ENCODE data around the gene MYCN. TPM values are rescaled to one million over a fixed set of nuclear protein-coding genes. Genes with fewer than 3 reads are reported as not detected.
A peak's percentile ranks its signal among the peaks of the same experiment; 100 is the strongest.

The MYCN gene
- total and polyA plus RNA-seq, 2 of the 8 experiments (the other 6 are each of a cell fraction or from before 2014, with no cell fraction given), result 87.8 to 137 TPM

- no peaks in the 10 kb centered on the region; the same call in 1 of the 2 replicates for H3K79me1 ChIP-seq (ENCODE audit: low read depth, low read length)
- no peak overlapping the region for H3K14ac ChIP-seq (ENCODE audit: insufficient read length)
- no peak overlapping the region for H4K5ac ChIP-seq (ENCODE audit: insufficient read length, low read depth, low read length)
- 0 out of 2 replicates have a peak overlapping the region, but pooled peaks have one; percentile 1 for H2BK5ac ChIP-seq (ENCODE audit: low read depth, low read length)
- H3K56ac ChIP-seq (replicated peaks; ENCODE audit: insufficient read length, low read depth, low read length), result no peak overlapping the region
- no peak overlapping the region for H3K4me3 ChIP-seq (ENCODE audit: extremely low read depth in 1 of 4, insufficient read depth in 2 of 4, low read depth in 3 of 4, low read length in 4 of 4)
- H4K8ac ChIP-seq (ENCODE audit: extremely low read depth, insufficient read depth, low read length), result no peak overlapping the region
- H3K4ac ChIP-seq (replicated peaks; ENCODE audit: insufficient read length, low read depth, low read length), result peak overlapping the region; percentile 13
- H2BK120ac ChIP-seq (replicated peaks; ENCODE audit: low read depth, low read length), result no peak overlapping the region
- WGBS, 2 experiments (ENCODE audit: extremely low coverage in 1 of 2, insufficient coverage in 1 of 2, insufficient read length in 1 of 2, insufficient replicate concordance in 2 of 2, low coverage in 1 of 2, low lambda C conversion rate in 2 of 2, missing lambda C conversion rate in 1 of 2), result 84% methylated on average over 6 of the region's 6 CpGs; no CpG with 5 or more reads in 1 of the 2 experiments
- no peaks in the 10 kb centered on the region for H3K36me3 ChIP-seq (ENCODE audit: control insufficient read depth in 2 of 4, insufficient read depth in 4 of 4, low read length in 3 of 4)
- FAIRE-seq (no peak), DNase-seq (ENCODE audit: low read depth in 1 of 2, low spot score in 2 of 2) (no peak)
- H3K27me3 ChIP-seq (replicated peaks in 1 of 4; ENCODE audit: control insufficient read depth in 3 of 4, extremely low read depth in 1 of 4, insufficient read depth in 3 of 4, low read length in 3 of 4), result no peaks in the 10 kb centered on the region
- peak overlapping the region; percentile 95 for H2BK20ac ChIP-seq (ENCODE audit: low read length)
- no peak overlapping the region for H3K9ac ChIP-seq (replicated peaks in 1 of 4; ENCODE audit: extremely low read depth in 1 of 4, low read depth in 3 of 4, low read length in 3 of 4)
- no peak overlapping the region for H3K4me2 ChIP-seq (ENCODE audit: insufficient read depth in 1 of 2, low read depth in 2 of 2, low read length in 2 of 2)
- H4K91ac ChIP-seq (replicated peaks; ENCODE audit: insufficient read length, low read length), result no peak overlapping the region
- peak overlapping the region; percentile 50; the same call in 1 of the 2 replicates for H2BK12ac ChIP-seq (ENCODE audit: low read depth, low read length)
- CTCF ChIA-PET (ENCODE audit: partially characterized antibody), result interaction anchor here (1.1 to 7.1 kb wide), 5 partner anchors 11 to 264 kb away, joined by 3 to 54 read pairs (median 5); partner anchors contain the start of gene MYCN
- H2BK15ac ChIP-seq (ENCODE audit: low read length), result 0 out of 2 replicates have a peak overlapping the region, but pooled peaks have one; percentile 29
- no peaks in the 10 kb centered on the region for H3K9me3 ChIP-seq (ENCODE audit: insufficient read depth in 2 of 2, low read depth in 1 of 2, low read length in 1 of 2)
- H3K18ac ChIP-seq (ENCODE audit: extremely low read depth, low read length), result no peak overlapping the region
- H3K27ac ChIP-seq (ENCODE audit: low read depth, low read length), result no peak overlapping the region
- POLR2A ChIA-PET (ENCODE audit: partially characterized antibody), result interaction anchor here (1.3 kb wide), 1 partner anchor 10 kb away, joined by 7 read pairs; no protein-coding TSS in a partner anchor
- no peak overlapping the region for H3K23ac ChIP-seq (ENCODE audit: insufficient read length)
- H3K79me2 ChIP-seq (ENCODE audit: control insufficient read depth in 1 of 2, insufficient read depth in 2 of 2, low read length in 2 of 2), result no peaks in the 10 kb centered on the region
- no peaks in the 10 kb centered on the region for H4K20me1 ChIP-seq (replicated peaks in 1 of 2; ENCODE audit: control insufficient read depth in 1 of 2, insufficient read depth in 2 of 2, low read length in 2 of 2)
- no peak overlapping the region for H2AFZ ChIP-seq (ENCODE audit: low read length)
- peaks cover 6 to 16% (median 9%) of the 10 kb centered on the region in 4 experiments for H3K4me1 ChIP-seq (replicated peaks in 1 of 4; ENCODE audit: control insufficient read depth in 3 of 4, insufficient read depth in 4 of 4, low read length in 3 of 4)
- H3K23me2 ChIP-seq (ENCODE audit: low read depth, low read length), result no peaks in the 10 kb centered on the region
- H2AK5ac ChIP-seq (ENCODE audit: low read depth, low read length), result no peak overlapping the region; the same call in 1 of the 2 replicates
- TF ChIP-seq POLR2A (IDR thresholded peaks at IDR 0.05; ENCODE audit: control extremely low read depth in 1 of 2, low read depth in 2 of 2, low read length in 2 of 2) (no peak), SIRT6 (IDR thresholded peaks at IDR 0.05; ENCODE audit: low read length) (no peak), BCL11A (IDR thresholded peaks at IDR 0.05; ENCODE audit: low read depth in 2 of 2, low read length in 2 of 2) (no peak), SAP30 (IDR thresholded peaks at IDR 0.05; ENCODE audit: insufficient read depth, insufficient replicate concordance, low read length) (no peak), CBX5 (IDR thresholded peaks at IDR 0.05; ENCODE audit: low read depth, low read length) (no peak), KDM5A (IDR thresholded peaks at IDR 0.05; ENCODE audit: low read length) (no peak), CTCF (IDR thresholded peaks at IDR 0.05; ENCODE audit: control extremely low read depth in 1 of 3, insufficient read depth in 1 of 3, low read depth in 1 of 3, low read length in 3 of 3) (no peak), TAF7 (optimal IDR thresholded peaks at IDR 0.05; ENCODE audit: borderline replicate concordance, low read depth, low read length) (no peak)
- TF ChIP-seq, protein P1, sequence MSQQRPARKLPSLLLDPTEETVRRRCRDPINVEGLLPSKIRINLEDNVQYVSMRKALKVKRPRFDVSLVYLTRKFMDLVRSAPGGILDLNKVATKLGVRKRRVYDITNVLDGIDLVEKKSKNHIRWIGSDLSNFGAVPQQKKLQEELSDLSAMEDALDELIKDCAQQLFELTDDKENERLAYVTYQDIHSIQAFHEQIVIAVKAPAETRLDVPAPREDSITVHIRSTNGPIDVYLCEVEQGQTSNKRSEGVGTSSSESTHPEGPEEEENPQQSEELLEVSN (IDR thresholded peaks at IDR 0.05), result no peak
These were observed 13.7 kb downstream of the MYCN start for GRCh38 chr2:15953891-15954680.
